Smooth muscle cell (in vitro differentiated cells): ENCODE data around the gene AGBL4. TPM values are rescaled to one million over a fixed set of nuclear protein-coding genes. Genes with fewer than 3 reads are reported as not detected.

ENCODE experiments used
- DNase-seq: peaks from one replicate; lab custom pipeline; 2025; ENCODE audit not compliant: unreplicated experiment; lab: John Stamatoyannopoulos, UW
- H2AFZ ChIP-seq: fragments of 200-600 bp; sonication (generic); 2 replicates; pipeline ENCODE4 v1.6.0; 2016; ENCODE audit warnings: antibody characterized with exemption, low read depth, mild to moderate bottlenecking
- H3F3A ChIP-seq: fragments of 200-600 bp; sonication (generic); 2 replicates; pipeline ENCODE4 v1.6.0; 2017; ENCODE audit warnings: antibody characterized with exemption, low read depth
- H3K27ac ChIP-seq: fragments of 200-600 bp; sonication (generic); 2 replicates; pipeline ENCODE4 v1.5.1; 2016; ENCODE audit warnings: low read depth, mild to moderate bottlenecking
- H3K27me3 ChIP-seq: fragments of 200-600 bp; sonication (generic); 2 replicates; pipeline ENCODE4 v1.6.1; 2016; ENCODE audit warnings: low read depth, mild to moderate bottlenecking
- H3K36me3 ChIP-seq: fragments of 200-600 bp; sonication (generic); 2 replicates; pipeline ENCODE4 v1.5.1; 2016; ENCODE audit warnings: low read depth
- H3K4me1 ChIP-seq: fragments of 200-600 bp; sonication (generic); 2 replicates; pipeline ENCODE4 v1.5.1; 2016; ENCODE audit warnings: low read depth
- H3K4me2 ChIP-seq: fragments of 200-600 bp; sonication (generic); 2 replicates; pipeline ENCODE4 v1.6.0; 2016; ENCODE audit warnings: mild to moderate bottlenecking
- H3K4me3 ChIP-seq: fragments of 200-600 bp; sonication (generic); 2 replicates; pipeline ENCODE4 v1.5.1; 2016; ENCODE audit warnings: mild to moderate bottlenecking
- H3K79me2 ChIP-seq: fragments of 200-600 bp; sonication (generic); 2 replicates; pipeline ENCODE4 v1.6.0; 2016; ENCODE audit warnings: low read depth, mild to moderate bottlenecking
- H3K9ac ChIP-seq: fragments of 200-600 bp; sonication (generic); 2 replicates; pipeline ENCODE4 v1.6.0; 2016; ENCODE audit warnings: low read depth
- H3K9me3 ChIP-seq: fragments of 200-600 bp; sonication (generic); replicated peaks from 2 replicates; pipeline ENCODE4 v1.5.1; 2016; ENCODE audit warnings: low read depth
- H4K20me1 ChIP-seq: fragments of 200-600 bp; sonication (generic); 2 replicates; pipeline ENCODE4 v1.6.0; 2016; ENCODE audit warnings: low read depth
- WGBS: methylation state at CpG from one replicate; pipeline ENCODE4 v1.1.7; 2016; ENCODE audit warnings: low lambda C conversion rate; 5-methylcytosine and 5-hydroxymethylcytosine counted together
- polyA plus RNA-seq: library from polyadenylated mRNA; unstranded; fragments of >200 nt; fragmentation: Nextera tagmentation; extraction: Ambion mirVana; gene quantifications from 2 replicates; pipeline ENCODE4 v1.2.1, GENCODE V29; 2016
- total RNA-seq: library from RNA; depleted of rRNA; stranded (reverse); fragments of >200 nt; gene quantifications from 2 replicates; pipeline ENCODE4 v1.2.3, GENCODE V29; 2014
- TF ChIP-seq, protein P1 (sequence below): fragments of 200-600 bp; sonication (generic); IDR thresholded peaks from 2 replicates; pipeline ENCODE4 v1.5.1; 2017; ENCODE audit warnings: borderline replicate concordance, mild to moderate bottlenecking, antibody characterized with exemption; ENCODE audit not compliant: insufficient read depth, poor library complexity, severe bottlenecking

AGBL4 gene
- total and polyA plus RNA-seq, 2 experiments from 2014 or later, result 0.29 TPM; not detected in 1

DNA sequence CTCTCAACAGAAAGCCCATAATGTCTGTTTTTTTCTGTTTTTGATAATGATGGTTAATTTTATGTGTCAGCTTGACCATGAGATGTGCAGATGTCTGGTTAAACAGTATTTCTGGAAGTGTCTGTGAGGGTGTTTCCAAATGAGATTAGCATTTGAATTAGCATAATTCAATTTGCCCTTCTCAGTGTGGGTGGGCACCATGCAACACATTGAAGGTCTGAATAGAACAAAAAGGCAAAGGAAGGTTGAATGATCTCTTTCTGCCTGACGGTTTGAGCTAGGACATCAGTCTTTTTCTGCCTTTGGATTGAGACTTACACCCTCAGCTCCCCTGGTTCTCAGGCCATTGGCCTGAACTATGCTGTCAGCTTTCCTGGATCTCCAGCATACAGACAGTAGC lies 1516.9 kb downstream of the AGBL4 start:
- H3K27ac ChIP-seq, result no peak overlapping the region
- H3K4me2 ChIP-seq, result no peak overlapping the region
- no peak overlapping the region for H2AFZ ChIP-seq
- H3F3A ChIP-seq, result no peaks in the 10 kb centered on the region
- no peak overlapping the region for H3K4me3 ChIP-seq
- no peaks in the 10 kb centered on the region for H3K9me3 ChIP-seq
- H3K27me3 ChIP-seq, result peaks cover 13% of the 10 kb centered on the region
- no peak overlapping the region for H3K9ac ChIP-seq
- DNase-seq, result no peak
- no peaks in the 10 kb centered on the region for H3K4me1 ChIP-seq
- TF ChIP-seq, protein P1, sequence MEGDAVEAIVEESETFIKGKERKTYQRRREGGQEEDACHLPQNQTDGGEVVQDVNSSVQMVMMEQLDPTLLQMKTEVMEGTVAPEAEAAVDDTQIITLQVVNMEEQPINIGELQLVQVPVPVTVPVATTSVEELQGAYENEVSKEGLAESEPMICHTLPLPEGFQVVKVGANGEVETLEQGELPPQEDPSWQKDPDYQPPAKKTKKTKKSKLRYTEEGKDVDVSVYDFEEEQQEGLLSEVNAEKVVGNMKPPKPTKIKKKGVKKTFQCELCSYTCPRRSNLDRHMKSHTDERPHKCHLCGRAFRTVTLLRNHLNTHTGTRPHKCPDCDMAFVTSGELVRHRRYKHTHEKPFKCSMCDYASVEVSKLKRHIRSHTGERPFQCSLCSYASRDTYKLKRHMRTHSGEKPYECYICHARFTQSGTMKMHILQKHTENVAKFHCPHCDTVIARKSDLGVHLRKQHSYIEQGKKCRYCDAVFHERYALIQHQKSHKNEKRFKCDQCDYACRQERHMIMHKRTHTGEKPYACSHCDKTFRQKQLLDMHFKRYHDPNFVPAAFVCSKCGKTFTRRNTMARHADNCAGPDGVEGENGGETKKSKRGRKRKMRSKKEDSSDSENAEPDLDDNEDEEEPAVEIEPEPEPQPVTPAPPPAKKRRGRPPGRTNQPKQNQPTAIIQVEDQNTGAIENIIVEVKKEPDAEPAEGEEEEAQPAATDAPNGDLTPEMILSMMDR, result no peak
- H3K79me2 ChIP-seq, result no peaks in the 10 kb centered on the region
- no peaks in the 10 kb centered on the region for H3K36me3 ChIP-seq
- H4K20me1 ChIP-seq, result no peaks in the 10 kb centered on the region
- 35% methylated on average over 1 of the region's 1 CpG for WGBS

DNA sequence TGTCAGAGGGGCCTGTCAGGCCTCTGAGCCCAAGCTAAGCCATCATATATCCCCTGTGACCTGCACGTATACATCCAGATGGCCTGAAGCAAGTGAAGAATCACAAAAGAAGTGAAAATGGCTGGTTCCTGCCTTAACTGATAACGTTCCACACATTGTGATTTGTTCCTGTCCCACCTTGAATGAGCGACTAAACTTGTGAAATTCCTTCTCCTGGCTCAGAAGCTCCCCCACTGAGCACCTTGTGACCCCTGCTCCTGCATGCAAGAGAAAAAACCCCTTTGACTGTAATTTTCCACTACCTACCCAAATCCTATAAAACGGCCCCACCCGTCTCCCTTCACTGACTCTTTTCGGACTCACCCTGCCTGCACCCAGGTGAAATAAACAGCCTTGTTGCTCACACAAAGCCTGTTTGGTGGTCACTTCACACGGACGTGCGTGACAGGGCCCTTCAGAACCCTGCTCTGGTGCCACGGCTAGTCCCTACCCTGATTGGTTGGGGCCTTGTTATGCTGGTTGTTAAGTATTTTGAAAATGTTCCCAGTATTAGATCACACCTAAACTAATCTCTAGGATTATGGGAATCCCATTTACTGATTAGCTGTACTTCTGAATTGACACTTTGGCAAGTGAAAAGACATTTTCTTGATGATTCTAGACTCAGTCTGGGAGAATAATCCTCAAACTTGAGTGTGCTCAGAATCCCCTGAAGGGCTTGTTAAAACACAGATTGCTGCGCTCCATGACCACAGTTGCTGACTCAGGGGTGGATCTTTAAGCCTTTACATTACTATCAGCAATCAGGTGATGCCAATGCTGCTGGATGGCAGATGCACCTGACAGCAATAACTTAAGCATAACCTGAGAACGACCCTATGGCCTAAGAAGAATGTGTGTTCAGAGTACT lies 1523.0 kb downstream of the AGBL4 start:
- no peak for DNase-seq
- no peaks in the 10 kb centered on the region for H3K9me3 ChIP-seq
- 45% methylated on average over 12 of the region's 12 CpGs for WGBS
- H3K4me3 ChIP-seq, result no peak overlapping the region
- no peaks in the 10 kb centered on the region for H4K20me1 ChIP-seq
- no peaks in the 10 kb centered on the region for H3K79me2 ChIP-seq
- no peak overlapping the region for H3K27ac ChIP-seq
- no peak overlapping the region for H3K9ac ChIP-seq
- no peaks in the 10 kb centered on the region for H3K4me1 ChIP-seq
- no peaks in the 10 kb centered on the region for H3K36me3 ChIP-seq
- TF ChIP-seq, protein P1, result no peak
- no peak overlapping the region for H2AFZ ChIP-seq
- H3K4me2 ChIP-seq, result no peak overlapping the region
- no peaks in the 10 kb centered on the region for H3F3A ChIP-seq
- H3K27me3 ChIP-seq, result peaks cover 16% of the 10 kb centered on the region

DNA sequence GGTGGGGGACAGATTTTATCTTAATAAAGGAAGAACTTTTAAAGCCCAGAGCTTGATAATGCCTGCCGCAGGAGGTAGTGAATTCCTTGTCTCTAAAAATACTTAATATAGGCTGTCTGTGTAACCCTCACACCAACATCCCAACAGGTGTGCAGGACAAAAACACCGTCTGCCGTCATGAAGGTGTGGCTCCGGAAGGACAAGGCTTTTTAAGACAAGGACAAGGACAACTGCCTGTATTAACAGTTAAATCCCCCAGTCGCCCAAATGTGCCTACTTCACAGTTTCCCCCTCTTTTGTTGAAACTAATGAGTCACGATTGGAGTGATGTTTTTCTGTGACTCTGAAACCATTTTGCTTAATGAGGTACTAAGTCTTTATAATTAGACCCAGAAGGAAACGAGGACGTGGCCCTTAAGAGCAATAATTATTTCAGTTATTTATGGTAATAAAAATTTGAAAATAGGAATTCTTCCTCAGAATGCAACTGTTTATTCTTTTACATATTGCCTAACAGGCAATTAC lies 1524.5 kb downstream of the AGBL4 start:
- DNase-seq, result no peak
- 39% methylated on average over 8 of the region's 8 CpGs for WGBS
- no peak overlapping the region for H3K4me2 ChIP-seq
- H4K20me1 ChIP-seq, result no peaks in the 10 kb centered on the region
- no peak overlapping the region for H3K9ac ChIP-seq
- no peaks in the 10 kb centered on the region for H3K4me1 ChIP-seq
- no peaks in the 10 kb centered on the region for H3K36me3 ChIP-seq
- no peaks in the 10 kb centered on the region for H3F3A ChIP-seq
- H3K27me3 ChIP-seq, result peaks cover 11% of the 10 kb centered on the region
- no peak overlapping the region for H3K27ac ChIP-seq
- no peaks in the 10 kb centered on the region for H3K79me2 ChIP-seq
- no peaks in the 10 kb centered on the region for H3K9me3 ChIP-seq
- H3K4me3 ChIP-seq, result no peak overlapping the region
- no peak overlapping the region for H2AFZ ChIP-seq
- TF ChIP-seq, protein P1, result no peak
